NCI-H526 (cell line): ENCODE measurements around the gene USP36.
"Not testable (repeated sequence)": the region's sequence is repeated elsewhere in the genome, so short reads cannot be mapped to it uniquely, and the experiment has no call there.

Experiments
- DNase-seq, 2 experiments: peaks; one replicate each; lab custom pipeline; 2025; lab: John Stamatoyannopoulos, UW

USP36 gene

DNA sequence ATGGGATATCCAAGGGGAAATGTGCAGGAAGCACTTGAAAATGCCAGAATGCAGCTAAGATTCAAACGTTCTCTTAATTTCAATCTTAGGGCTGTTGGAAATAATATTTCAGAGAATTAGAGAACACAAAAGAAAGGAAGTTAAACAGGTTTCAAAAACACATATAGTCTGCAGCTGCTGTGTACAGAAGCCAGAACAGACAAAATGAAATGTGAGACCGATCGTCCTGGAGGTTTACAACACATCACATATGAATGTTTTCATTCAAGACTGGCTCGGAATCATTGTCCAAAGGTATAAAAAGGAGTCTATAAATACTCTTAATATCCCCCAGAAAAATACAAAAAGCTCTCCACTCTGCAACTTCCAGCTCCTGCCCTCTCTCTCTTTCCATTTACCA is 72.8 kb downstream of the USP36 start:
- peak in 1 of 2 experiments; percentile 46 for DNase-seq

DNA sequence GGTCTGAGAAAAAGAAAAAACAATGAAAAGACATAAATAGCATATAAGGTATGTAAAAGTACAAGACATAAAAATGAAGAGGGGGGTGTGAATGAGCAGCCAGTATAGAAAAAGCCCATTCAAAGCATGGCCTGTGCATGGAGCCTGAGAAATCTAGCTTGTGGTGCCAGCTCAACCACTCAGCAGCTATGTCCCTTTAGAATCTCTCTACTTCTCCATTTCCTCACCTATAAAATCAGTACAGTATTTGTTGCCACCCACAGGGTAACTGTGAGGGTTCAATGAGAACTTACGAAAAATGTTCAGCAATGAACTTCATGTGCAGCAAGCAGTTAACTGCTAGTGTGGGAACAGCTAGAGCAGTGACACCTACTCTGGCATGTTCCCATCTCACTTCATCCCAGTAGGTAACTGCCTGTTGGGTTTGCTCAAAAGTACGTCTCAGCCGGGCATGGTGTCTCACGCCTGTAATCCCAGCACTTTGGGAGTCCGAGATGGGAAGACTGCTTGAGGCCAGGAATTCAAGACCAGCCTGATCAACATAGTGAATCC is 73.8 kb downstream of the USP36 start:
- no peak for DNase-seq

DNA sequence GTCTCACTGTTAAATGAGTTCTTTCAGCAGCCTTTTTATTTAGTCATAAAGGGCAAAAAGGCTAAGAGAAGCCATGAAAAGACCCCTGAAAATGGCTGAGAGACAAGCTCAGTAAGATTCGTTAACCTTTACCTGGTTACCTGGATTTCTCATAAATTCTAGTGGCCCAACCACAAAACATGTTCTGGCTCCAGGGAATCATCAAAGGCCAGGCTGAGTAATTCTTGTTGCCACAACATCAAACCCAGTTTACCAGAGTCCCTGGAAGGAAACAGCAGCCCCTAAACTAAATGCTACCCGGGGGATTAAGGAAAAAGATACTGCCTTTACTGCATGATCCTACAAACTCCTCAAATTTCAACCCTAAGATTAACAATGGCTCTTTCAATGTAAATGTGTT is 74.4 kb downstream of the USP36 start:
- peak in 1 of 2 experiments; percentile 23 for DNase-seq

DNA sequence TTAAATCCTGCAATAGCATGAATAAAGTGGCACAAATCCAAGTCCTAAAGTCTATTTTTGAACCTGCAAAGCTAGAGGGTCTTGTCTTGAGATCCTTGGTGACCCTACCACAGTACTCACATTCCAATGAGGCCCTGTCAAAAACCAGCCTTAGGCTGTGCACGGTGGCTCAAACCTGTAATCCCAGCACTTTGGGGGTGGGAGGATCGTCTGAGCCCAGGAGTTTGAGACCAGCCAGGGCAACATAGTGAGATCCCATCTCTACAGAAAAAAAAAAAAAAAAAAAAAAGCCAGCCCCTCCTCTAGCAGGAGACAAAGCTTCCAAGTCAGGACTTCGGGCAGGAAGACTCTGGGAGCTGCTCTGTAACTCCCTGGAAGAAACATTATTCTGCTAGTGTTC is 74.8 kb downstream of the USP36 start:
- no peak for DNase-seq

DNA sequence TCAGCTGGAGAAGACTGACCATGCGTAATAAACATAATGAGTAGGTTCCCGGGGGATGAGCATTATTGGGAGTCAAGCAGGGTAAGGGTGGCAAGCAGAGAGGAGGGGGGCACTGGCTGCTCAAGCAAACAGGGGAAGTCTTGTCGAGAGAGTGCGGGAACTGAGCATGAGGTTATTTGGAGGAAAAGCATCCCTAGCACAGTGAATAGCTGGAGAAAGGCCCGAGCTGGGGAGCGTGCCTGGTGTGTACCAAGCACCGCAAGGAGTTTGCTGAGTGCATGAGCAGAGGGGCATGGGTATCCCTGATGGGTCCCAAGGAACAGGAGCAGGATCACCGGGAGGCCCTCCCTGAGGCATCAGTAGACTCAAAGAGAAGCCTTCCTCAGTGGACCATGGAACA is 75.7 kb downstream of the USP36 start:
- DNase-seq: no peak

DNA sequence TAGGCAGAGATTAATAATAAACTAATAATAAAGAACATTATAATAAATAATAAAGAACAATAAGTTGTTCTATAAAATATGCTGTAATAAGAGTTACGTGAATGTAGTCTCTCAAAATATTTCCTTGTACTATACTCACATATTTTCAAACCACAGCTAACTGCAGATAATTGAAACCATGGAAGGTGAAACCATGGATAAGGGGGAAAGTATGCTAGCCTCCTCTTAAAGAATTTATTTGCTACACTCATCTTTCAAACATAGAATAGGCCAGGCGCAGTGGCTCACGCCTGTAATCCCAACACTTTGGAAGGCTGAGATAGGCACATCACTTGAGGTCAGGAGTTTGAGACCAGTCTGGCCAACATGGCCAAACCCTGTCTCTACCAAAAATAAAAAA is 77.1 kb downstream of the USP36 start:
- no peak for DNase-seq

DNA sequence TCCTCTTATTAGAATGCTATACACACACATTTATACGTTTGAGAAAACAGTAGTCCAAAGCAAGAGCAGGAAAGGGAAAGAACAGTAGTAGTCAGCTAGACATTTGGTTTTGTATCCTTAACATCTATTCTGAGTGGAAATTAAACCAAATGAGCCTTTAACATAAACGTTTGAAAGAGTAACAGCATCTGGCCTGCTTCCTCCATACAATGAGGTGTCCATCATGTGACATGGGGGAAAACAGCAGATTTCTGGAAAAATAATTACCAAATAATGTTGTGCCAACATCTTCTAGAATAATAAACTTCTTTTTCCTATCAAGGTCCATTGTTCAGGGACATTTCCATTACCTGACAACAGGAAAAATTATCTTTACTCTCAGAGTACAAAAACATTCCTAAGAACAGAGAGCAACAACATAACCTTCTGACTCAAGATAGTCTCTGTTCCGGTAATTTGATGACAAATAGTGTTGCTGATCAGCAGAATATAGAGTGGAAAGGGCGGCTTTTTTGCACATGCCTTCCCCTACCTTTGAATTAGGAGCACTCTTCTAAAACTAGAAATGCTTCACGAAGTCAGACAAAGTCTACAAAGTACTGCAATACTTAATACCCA is 78.7 kb downstream of the USP36 start:
- DNase-seq: no peak

DNA sequence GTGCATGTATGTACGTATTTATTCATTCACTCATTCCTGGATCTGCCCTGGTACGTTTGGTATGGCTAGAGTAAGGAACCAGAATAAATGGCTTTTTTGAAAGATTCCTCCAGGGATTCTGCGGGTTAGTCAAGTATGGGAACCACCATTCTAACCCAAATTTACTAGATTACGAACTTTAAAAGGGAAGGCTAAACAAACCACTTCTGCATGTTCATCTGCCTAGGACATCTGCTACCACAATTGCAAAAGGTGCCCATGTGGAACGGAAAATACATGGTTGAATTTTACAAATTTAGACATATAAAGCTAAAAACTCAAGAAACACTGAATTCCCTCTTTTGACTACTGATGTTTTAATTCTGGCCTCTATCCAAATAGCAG is 80.7 kb downstream of the USP36 start:
- DNase-seq: no peak

DNA sequence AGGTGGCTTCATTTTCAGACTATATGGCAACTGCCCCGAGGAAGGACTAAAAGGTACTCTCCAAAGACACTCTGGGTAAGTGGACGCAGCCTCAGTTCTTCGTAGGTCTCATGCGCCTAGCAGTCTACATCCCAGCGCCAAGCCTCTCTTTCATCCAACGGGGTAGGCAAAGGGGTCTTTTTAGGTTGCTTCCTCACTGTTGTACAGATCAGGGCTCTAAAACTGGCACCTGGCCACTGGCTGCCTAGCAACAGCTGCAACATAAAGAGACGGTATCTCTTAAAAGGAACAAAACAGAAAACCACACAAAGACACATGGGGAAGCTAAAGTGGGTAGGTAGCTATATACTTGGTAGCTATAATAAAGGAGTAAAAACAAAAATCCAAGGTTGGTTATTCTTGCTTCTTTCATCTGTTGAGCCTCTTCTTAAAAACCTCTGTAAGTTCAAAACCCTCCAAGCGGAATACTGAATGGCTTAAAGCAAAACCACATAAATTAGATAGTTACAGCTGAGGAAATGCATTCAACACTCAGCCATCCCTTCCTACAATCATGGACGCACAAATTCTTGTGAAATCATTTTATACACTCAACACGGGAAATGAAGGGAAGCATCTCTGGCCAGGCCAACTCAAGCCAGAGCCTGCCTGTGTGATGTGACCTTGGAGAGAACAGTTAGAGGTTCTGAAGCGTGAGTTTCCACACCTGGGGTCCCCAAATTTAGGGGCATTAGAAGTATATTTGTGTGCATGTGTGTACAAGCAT is 81.2 kb downstream of the USP36 start:
- DNase-seq: no peak

DNA sequence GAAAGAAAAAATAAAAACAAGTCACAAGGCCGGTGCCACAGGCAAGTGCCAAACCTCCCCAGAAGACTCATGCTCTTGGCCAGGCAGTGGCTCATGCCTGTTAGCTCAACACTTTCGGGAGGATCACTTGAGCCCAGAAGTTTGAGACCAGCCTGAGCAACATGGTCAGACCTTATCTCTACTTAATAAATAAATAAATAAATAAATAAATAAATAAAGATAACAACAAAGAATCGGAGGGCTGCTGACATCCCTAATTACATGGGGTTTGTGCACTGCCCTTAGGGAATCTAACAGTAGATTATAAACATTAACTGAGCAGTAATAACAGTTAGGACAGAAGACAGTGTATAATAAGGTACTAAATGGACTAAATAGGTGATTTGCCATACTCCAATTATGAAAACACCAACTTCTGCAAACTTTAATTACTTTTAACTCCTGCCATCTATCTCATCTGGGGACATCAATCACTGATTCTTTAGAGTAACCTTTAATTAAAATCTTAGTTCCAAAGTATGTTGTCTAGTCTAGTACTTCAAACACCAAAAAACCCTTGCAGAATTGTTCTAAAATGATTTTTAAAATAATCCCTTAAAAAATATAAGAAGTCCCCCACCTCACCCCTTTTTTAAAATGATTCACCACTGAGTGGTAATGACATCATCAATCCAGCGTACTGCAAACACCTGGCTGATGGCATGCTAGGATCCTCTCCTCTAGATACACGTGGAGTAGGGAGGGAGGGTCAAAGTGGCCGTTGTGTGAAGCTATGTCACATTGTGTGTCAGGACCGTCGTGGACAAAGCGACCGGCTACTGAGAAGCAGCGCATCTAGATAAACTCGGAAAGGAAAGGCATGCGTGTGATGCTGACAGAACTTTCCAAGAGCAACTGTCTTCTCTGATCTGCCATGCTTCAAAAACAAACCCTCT is 87.0 kb downstream of the USP36 start:
- no peak for DNase-seq

DNA sequence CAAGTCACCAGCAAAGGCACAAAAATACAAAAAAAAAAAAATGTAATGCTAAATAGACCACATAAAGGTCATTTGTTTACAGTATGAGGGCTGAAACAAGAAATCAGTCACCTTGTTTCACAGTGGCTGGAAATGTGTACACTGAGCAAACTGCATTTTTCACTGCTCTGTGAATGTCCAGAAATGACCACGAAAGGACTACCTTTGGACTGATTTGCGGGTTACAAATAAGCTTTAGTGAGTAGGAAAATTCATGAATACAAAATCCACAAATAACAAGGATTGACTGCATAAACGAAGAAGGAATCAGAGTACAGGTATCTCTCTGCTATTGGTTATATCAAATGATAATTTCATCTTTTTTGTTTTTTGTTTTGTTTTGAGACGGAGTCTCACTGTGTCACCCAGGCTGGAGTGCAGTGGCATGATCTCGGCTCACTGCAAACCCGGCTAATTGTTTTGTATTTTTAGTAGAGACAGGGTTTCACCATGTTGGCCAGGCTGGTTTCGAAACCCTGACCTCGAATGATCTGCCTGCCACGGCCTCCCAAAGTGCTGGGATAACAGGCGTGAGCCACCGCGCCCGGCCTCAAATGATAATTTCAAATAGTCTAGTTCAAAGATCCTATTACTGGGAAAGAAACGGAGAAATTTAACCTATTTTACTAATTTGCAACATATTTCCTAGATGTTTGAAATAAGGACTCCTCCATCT is 89.0 kb downstream of the USP36 start:
- DNase-seq: no peak

DNA sequence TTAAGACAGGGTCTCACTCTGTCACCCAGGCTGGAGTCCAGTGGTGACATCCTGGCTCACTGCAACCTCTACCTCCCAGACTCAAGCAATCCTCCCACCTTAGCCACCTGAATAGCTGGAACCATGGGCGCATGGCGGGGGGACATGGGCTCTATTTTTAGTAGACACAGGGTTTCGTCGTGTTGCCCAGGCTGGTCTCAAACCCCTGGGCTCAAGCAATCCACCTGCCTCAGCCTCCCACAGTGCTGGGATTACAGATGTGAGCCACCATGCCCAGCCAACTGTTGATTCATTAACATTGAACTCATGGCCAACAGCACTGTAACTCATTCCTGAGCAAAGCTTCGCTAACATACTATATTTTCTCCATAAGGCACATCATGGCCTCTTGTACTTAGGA is 89.6 kb downstream of the USP36 start:
- not testable (repeated sequence) for DNase-seq

DNA sequence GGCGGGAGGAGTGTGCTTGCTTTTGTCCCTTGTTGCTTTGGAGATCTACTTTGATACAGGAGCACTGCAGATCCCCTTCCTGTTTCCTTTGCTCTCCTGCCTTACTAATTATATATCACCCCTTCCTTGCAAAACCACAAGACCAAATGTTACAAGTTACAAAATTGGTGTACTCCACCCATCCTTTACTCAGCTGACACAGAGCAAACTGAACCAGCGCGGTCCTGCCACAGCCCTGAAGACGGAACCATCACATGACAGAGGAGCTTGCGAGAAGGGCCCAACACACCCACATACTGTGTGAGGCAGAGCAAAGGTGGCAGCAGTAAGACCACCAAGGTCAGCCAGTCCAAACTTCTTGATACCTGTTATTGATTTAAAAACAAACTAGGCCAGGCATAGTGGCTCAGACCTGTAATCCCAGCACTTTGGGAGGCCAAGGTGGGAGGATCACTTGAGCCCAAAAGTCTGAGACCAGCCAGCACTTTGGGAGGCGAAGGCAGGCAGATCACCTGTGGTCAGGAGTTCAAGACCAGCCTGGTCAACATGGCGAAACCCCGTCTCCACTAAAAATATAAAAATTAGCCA is 91.8 kb downstream of the USP36 start:
- DNase-seq: no peak

DNA sequence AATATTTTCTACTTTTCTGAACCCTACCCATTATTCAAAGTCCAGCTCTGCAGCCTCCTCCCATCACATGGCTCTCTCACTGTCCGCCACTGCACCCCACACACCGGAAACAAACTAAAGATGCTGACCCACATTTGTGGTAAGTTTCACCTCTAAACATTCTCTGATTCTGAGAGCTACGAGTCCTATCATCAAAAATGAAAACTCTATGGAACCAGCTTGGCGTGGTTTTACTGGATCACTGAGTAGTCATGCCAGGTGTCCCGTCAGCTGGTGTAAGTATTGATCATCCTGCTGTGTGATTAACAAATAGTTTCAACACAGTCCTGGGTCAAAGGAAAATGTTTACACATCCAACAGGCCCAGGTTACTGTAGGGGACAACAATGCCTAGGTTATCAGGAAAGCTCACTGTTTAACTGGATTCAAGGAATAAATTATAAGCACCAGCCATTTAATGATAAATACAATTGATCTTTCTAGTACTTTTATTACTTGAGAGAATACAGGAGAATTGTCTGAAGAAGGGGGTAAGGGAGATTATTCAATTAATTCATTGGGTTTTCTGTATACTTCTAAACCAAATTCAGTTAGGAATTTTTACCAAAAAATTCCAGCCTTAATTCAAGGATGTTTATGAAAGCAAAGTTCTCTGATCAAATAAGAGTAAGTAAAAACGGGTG is 92.4 kb downstream of the USP36 start:
- no peak for DNase-seq

DNA sequence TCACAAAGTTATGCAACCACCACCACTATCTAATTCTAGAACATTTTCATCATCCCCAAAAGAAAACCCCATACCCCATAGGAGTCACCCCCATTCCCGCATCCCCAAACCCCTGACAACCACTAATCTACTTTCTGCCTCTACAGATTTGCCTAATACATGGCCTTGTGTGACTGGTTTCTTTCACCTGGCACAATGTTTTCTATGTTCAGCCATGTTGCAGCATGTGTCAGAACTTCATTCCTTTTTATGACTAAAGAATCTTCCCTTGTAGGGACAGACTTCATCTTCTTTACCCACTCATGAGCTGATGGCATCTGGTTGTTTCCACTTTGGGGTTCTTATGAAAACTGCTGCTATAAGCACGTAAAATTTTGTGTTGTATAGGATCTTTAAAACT is 93.1 kb downstream of the USP36 start:
- no peak for DNase-seq

DNA sequence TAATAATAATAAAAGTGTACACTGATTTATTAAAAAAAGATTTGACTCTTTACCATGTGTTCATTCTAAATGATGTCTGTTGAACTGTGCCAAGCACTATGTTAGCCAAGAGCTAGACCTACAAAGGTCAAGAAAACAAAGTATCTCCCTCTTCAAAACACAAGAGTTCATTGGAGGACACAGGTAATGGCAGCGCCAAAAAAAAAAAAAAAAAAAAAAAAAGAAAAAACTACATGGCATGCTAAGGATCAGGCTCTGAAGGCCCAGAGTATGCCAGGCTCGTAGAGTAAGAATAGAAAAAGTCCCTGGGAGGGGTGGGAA is 93.7 kb downstream of the USP36 start:
- DNase-seq: no peak

DNA sequence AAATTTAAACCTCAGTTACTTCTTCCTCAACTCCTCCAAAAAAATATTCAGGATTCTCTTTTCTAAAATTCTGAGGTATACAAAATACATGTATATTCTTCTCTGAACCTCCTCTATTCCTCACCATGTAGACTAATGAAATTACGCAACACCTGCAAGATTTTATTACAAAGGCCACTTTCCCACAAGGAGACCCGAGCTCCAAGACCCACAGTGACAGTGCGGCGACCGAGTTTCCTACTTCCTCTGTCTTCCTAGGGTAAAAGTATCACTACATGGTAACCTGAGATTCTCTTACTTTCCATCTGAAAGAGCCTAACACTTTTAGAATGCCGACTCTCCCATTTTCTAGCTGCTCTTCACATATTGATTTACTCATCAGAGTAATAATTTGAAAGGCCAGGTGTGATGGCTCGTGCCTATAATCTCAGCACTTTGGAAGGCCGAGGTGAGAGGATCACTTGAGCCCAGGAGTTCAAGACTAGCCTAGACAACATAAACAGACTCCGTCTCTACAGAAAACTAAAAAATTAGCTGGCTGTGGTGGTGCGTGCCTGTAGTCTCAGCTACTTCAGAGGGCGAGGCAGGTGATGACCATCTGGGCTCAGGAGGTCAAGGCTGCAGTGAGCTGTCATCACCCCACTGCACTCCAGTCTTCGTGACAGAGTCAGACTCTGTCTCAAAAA is 94.2 kb downstream of the USP36 start:
- no peak for DNase-seq
